HFF-Myc (cell line): ENCODE results near the gene DAG1.

Source experiments
- DNase-seq: peaks from one replicate; pipeline ENCODE4 v3.0.0-alpha.2; 2011; ENCODE audit warnings: low read depth; ENCODE audit errors: extremely low read depth
- H3K4me3 ChIP-seq: replicated peaks from 2 replicates; pipeline ENCODE4 v1.5.1; 2011; ENCODE audit warnings: low read depth, mild to moderate bottlenecking, control low read depth, low read length
- TF ChIP-seq, protein P1 (sequence below): IDR thresholded peaks from 2 replicates; pipeline ENCODE4 v1.5.1; 2012; ENCODE audit warnings: mild to moderate bottlenecking, low read depth, low read length, control low read depth; ENCODE audit errors: missing control alignments

Gene DAG1

DNA sequence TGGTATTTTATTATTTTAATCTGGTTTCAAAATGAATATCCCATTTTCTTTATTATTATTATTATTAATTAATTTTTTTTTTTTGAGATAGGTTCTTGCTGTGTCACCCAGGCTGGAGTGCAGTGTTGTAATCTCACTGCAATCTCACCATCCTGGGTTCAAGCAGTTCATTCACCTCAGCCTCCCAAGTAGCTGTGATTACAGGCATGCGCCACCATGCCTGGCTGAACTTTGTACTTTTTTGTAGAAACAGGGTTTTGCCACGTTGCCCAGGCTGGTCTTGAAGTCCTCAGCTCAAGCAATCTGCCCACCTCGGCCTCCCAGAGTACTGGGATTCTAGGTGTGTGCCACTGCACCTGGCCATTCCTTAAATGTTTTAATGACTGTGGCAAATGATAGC, 28.6 kb downstream of the DAG1 start:
- no peak for DNase-seq

GRCh38 chr3:49500205-49500731, 30.2 kb downstream of the DAG1 start:
- no peak for DNase-seq
- TF ChIP-seq, protein P1, sequence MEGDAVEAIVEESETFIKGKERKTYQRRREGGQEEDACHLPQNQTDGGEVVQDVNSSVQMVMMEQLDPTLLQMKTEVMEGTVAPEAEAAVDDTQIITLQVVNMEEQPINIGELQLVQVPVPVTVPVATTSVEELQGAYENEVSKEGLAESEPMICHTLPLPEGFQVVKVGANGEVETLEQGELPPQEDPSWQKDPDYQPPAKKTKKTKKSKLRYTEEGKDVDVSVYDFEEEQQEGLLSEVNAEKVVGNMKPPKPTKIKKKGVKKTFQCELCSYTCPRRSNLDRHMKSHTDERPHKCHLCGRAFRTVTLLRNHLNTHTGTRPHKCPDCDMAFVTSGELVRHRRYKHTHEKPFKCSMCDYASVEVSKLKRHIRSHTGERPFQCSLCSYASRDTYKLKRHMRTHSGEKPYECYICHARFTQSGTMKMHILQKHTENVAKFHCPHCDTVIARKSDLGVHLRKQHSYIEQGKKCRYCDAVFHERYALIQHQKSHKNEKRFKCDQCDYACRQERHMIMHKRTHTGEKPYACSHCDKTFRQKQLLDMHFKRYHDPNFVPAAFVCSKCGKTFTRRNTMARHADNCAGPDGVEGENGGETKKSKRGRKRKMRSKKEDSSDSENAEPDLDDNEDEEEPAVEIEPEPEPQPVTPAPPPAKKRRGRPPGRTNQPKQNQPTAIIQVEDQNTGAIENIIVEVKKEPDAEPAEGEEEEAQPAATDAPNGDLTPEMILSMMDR, result no peak
- H3K4me3 ChIP-seq, result 0 out of 2 replicates have a peak overlapping the region, but pooled peaks have one; percentile 4

More for the DNA sequence above, 28.6 kb downstream of the DAG1 start:
- TF ChIP-seq, protein P1, result no peak
- no peak overlapping the region for H3K4me3 ChIP-seq

- H3K4me3 ChIP-seq, result 0 out of 2 replicates have a peak overlapping the region, but pooled peaks have one; percentile 4
- DNase-seq, result peak; percentile 87
- TF ChIP-seq, protein P1, result no peak
Observed at GRCh38 chr3:49500732-49501609, 30.9 kb downstream of the DAG1 start.

- no peak for DNase-seq
- no peak overlapping the region for H3K4me3 ChIP-seq
- TF ChIP-seq, protein P1, result no peak
Observed at GRCh38 chr3:49501842-49502241, 31.8 kb downstream of the DAG1 start.

GRCh38 chr3:49506906-49507305, 36.8 kb downstream of the DAG1 start:
- TF ChIP-seq, protein P1, result no peak
- no peak for DNase-seq

GRCh38 chr3:49509028-49509561, 39.0 kb downstream of the DAG1 start:
- DNase-seq, result no peak
- no peak overlapping the region for H3K4me3 ChIP-seq
- TF ChIP-seq, protein P1, result no peak

More at GRCh38 chr3:49506906-49507305, 36.8 kb downstream of the DAG1 start:
- H3K4me3 ChIP-seq, result no peak overlapping the region
